HCT116 (cell line): ENCODE data around the gene CHTOP.

Source experiments
- CBX3 ChIP-seq: IDR thresholded peaks from 2 replicates; pipeline ENCODE4 v1.6.1; 2012; ENCODE audit warnings: low read depth
- CEBPB ChIP-seq: IDR thresholded peaks from 2 replicates; pipeline ENCODE4 v1.6.1; 2012; ENCODE audit warnings: low read depth
- ELF1 ChIP-seq: IDR thresholded peaks from 2 replicates; pipeline ENCODE4 v1.6.1; 2012; ENCODE audit warnings: low read depth, borderline replicate concordance
- EZH2 ChIP-seq: fragments of 200-600 bp; sonication (generic); IDR thresholded peaks from 2 replicates; pipeline ENCODE4 v1.6.1; 2017; ENCODE audit warnings: antibody characterized with exemption, mixed run types
- EZH2phosphoT487 ChIP-seq: fragments of 200-600 bp; IDR thresholded peaks from 2 replicates; pipeline ENCODE4 v1.6.1; 2018; ENCODE audit warnings: antibody characterized with exemption, borderline replicate concordance
- POLR2A ChIP-seq: IDR thresholded peaks from 2 replicates; pipeline ENCODE4 v1.7.0; 2011; ENCODE audit warnings: borderline replicate concordance; ENCODE audit not compliant: insufficient read depth, insufficient read length; ENCODE audit errors: extremely low read depth
- POLR2AphosphoS5 ChIP-seq: IDR thresholded peaks from 2 replicates; pipeline ENCODE4 v1.6.1; 2011; ENCODE audit warnings: mild to moderate bottlenecking, low read depth, low read length, moderate library complexity
- SP1 ChIP-seq: IDR thresholded peaks from 2 replicates; pipeline ENCODE4 v1.6.1; 2012; ENCODE audit warnings: low read depth
- SRF ChIP-seq: IDR thresholded peaks from 2 replicates; pipeline ENCODE4 v1.6.1; 2012; ENCODE audit warnings: low read depth
- ZFX ChIP-seq: fragments of 450-650 bp; IDR thresholded peaks from 2 replicates; pipeline ENCODE4 v1.6.1; 2017
- ZNF274 ChIP-seq: fragments of 200-500 bp; sonication (Bioruptor generic); IDR thresholded peaks from 2 replicates; pipeline ENCODE4 v1.6.1; 2014; ENCODE audit warnings: mild to moderate bottlenecking, low read depth, low read length, inconsistent platforms
- TF ChIP-seq, protein P1 (sequence below), 3 experiments: fragments of 200-600 bp in 1 of 3; sonication (generic) in 1 of 3; IDR thresholded peaks in 2 of 3; conservative IDR thresholded peaks in 1 of 3; 2 replicates each; pipeline ENCODE4 v1.5.1; 2012 to 2017; ENCODE audit warnings: low read depth in 2 of 3, low read length in 2 of 3, antibody characterized with exemption in 1 of 3, borderline replicate concordance in 1 of 3, control low read depth in 1 of 3, mild to moderate bottlenecking in 1 of 3, mixed read lengths in 1 of 3, mixed run types in 1 of 3, moderate library complexity in 1 of 3; ENCODE audit not compliant: insufficient read depth in 1 of 3
- TF ChIP-seq, protein P2 (sequence below): IDR thresholded peaks from 2 replicates; pipeline ENCODE4 v1.6.1; 2012
- TF ChIP-seq, protein P3 (sequence below): IDR thresholded peaks from 2 replicates; pipeline ENCODE4 v1.6.1; 2012; ENCODE audit warnings: low read depth

DNA sequence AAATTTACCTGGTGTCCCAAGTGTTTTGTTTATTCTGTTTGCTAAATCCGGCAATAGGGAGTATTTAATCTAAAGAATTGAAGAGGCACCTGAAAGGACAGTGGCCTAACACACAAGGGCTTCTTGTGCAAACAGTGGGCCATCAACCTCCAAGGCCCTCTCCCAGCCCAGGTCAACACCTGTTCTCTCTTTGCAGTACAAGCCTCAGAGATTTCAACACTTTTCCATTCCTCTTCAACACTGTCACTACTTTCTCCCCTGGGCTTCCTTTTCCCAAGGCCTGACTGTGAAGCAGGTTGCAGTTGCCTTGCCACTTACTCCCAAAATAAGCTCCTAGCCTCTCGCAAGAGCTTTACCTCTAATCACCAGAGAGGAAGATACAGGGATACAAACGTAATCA is 21.5 kb downstream of the CHTOP start:
- TF ChIP-seq EZH2 (no peak), SRF (no peak), ZNF274 (no peak), POLR2A (no peak), EZH2phosphoT487 (no peak), SP1 (no peak), ELF1 (no peak), CBX3 (no peak), POLR2AphosphoS5 (no peak), CEBPB (no peak), ZFX (no peak)
- TF ChIP-seq, protein P1, sequence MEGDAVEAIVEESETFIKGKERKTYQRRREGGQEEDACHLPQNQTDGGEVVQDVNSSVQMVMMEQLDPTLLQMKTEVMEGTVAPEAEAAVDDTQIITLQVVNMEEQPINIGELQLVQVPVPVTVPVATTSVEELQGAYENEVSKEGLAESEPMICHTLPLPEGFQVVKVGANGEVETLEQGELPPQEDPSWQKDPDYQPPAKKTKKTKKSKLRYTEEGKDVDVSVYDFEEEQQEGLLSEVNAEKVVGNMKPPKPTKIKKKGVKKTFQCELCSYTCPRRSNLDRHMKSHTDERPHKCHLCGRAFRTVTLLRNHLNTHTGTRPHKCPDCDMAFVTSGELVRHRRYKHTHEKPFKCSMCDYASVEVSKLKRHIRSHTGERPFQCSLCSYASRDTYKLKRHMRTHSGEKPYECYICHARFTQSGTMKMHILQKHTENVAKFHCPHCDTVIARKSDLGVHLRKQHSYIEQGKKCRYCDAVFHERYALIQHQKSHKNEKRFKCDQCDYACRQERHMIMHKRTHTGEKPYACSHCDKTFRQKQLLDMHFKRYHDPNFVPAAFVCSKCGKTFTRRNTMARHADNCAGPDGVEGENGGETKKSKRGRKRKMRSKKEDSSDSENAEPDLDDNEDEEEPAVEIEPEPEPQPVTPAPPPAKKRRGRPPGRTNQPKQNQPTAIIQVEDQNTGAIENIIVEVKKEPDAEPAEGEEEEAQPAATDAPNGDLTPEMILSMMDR (IDR thresholded peaks at IDR 0.05 in 2 of 3, conservative IDR thresholded peaks at IDR 0.05 in 1 of 3; ENCODE audit: borderline replicate concordance in 1 of 3, insufficient read depth in 1 of 3, low read depth in 2 of 3, low read length in 2 of 3): no peak
- TF ChIP-seq, protein P2, sequence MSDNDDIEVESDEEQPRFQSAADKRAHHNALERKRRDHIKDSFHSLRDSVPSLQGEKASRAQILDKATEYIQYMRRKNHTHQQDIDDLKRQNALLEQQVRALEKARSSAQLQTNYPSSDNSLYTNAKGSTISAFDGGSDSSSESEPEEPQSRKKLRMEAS: no peak
- TF ChIP-seq, protein P3, sequence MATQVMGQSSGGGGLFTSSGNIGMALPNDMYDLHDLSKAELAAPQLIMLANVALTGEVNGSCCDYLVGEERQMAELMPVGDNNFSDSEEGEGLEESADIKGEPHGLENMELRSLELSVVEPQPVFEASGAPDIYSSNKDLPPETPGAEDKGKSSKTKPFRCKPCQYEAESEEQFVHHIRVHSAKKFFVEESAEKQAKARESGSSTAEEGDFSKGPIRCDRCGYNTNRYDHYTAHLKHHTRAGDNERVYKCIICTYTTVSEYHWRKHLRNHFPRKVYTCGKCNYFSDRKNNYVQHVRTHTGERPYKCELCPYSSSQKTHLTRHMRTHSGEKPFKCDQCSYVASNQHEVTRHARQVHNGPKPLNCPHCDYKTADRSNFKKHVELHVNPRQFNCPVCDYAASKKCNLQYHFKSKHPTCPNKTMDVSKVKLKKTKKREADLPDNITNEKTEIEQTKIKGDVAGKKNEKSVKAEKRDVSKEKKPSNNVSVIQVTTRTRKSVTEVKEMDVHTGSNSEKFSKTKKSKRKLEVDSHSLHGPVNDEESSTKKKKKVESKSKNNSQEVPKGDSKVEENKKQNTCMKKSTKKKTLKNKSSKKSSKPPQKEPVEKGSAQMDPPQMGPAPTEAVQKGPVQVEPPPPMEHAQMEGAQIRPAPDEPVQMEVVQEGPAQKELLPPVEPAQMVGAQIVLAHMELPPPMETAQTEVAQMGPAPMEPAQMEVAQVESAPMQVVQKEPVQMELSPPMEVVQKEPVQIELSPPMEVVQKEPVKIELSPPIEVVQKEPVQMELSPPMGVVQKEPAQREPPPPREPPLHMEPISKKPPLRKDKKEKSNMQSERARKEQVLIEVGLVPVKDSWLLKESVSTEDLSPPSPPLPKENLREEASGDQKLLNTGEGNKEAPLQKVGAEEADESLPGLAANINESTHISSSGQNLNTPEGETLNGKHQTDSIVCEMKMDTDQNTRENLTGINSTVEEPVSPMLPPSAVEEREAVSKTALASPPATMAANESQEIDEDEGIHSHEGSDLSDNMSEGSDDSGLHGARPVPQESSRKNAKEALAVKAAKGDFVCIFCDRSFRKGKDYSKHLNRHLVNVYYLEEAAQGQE: no peak
